HG03354 (cell line): ENCODE data around the gene SLC1A2.
"Not testable (repeated sequence)": the region's sequence is repeated elsewhere in the genome, so short reads cannot be mapped to it uniquely, and the experiment has no call there.

ENCODE experiments used
- ATAC-seq: cut with Tn5 transposase; IDR thresholded peaks from one replicate; pipeline ENCODE4 v1.9.1; 2021; ENCODE audit warnings: mild to moderate bottlenecking; ENCODE audit not compliant: unreplicated experiment, poor library complexity, severe bottlenecking

The SLC1A2 gene

GRCh38 chr11:35235936-35236666 is 183.3 kb downstream of the SLC1A2 start:
- no peak for ATAC-seq

GRCh38 chr11:35235498-35235897 is 183.9 kb downstream of the SLC1A2 start:
- no peak for ATAC-seq

- no peak for ATAC-seq
Measured at GRCh38 chr11:35235157-35235468, 184.2 kb downstream of the SLC1A2 start.

GRCh38 chr11:35234460-35235156 is 184.8 kb downstream of the SLC1A2 start:
- ATAC-seq: no peak

GRCh38 chr11:35233518-35233917 is 185.8 kb downstream of the SLC1A2 start:
- no peak for ATAC-seq

- ATAC-seq: no peak
Measured at GRCh38 chr11:35232891-35233330, 186.4 kb downstream of the SLC1A2 start.

GRCh38 chr11:35231076-35231860 is 188.1 kb downstream of the SLC1A2 start:
- ATAC-seq: no peak

GRCh38 chr11:35230388-35230787 is 189.0 kb downstream of the SLC1A2 start:
- ATAC-seq: no peak

- ATAC-seq: no peak
Measured at GRCh38 chr11:35228328-35228725, 191.0 kb downstream of the SLC1A2 start.

GRCh38 chr11:35227576-35228327 is 191.6 kb downstream of the SLC1A2 start:
- no peak for ATAC-seq

- ATAC-seq: not testable (repeated sequence)
Measured at GRCh38 chr11:35226756-35227155, 192.6 kb downstream of the SLC1A2 start.

- ATAC-seq: no peak
Measured at GRCh38 chr11:35225946-35226520, 193.3 kb downstream of the SLC1A2 start.

- ATAC-seq: no peak
Measured at GRCh38 chr11:35223991-35224390, 195.4 kb downstream of the SLC1A2 start.

GRCh38 chr11:35223371-35223796 is 196.0 kb downstream of the SLC1A2 start:
- ATAC-seq: no peak

- ATAC-seq: no peak
Measured at GRCh38 chr11:35218956-35219355, 200.4 kb downstream of the SLC1A2 start.

GRCh38 chr11:35216962-35217678 is 202.2 kb downstream of the SLC1A2 start:
- no peak for ATAC-seq

GRCh38 chr11:35215945-35216344 is 203.4 kb downstream of the SLC1A2 start:
- ATAC-seq: no peak

GRCh38 chr11:35214792-35215193 is 204.6 kb downstream of the SLC1A2 start:
- ATAC-seq: no peak

GRCh38 chr11:35214226-35214770 is 205.1 kb downstream of the SLC1A2 start:
- no peak for ATAC-seq
